IPS-20b (cell line): Measurements from ENCODE around the gene BCL2L1.

Experiments
- H3K27ac ChIP-seq: one replicate; pipeline ENCODE4 v1.5.1; 2013; ENCODE audit warnings: low read length
- H3K27me3 ChIP-seq: 2 replicates; pipeline ENCODE4 v1.6.1; 2013; ENCODE audit warnings: mild to moderate bottlenecking, low read length, inconsistent platforms; ENCODE audit not compliant: insufficient read depth
- H3K36me3 ChIP-seq: 2 replicates; pipeline ENCODE4 v1.6.1; 2013; ENCODE audit warnings: low read depth, mild to moderate bottlenecking, inconsistent platforms, low read length, moderate library complexity; ENCODE audit not compliant: insufficient read depth
- H3K4me1 ChIP-seq: 2 replicates; pipeline ENCODE4 v1.6.1; 2013; ENCODE audit warnings: mild to moderate bottlenecking, control low read depth, inconsistent platforms, low read length, moderate library complexity; ENCODE audit not compliant: insufficient read depth
- H3K4me3 ChIP-seq: 2 replicates; pipeline ENCODE4 v1.5.1; 2013; ENCODE audit warnings: mild to moderate bottlenecking, low read length, inconsistent platforms
- H3K9ac ChIP-seq: 2 replicates; pipeline ENCODE4 v1.6.1; 2013; ENCODE audit warnings: low read depth, mild to moderate bottlenecking, inconsistent platforms, low read length, moderate library complexity
- H3K9me3 ChIP-seq: 2 replicates; pipeline ENCODE4 v1.6.1; 2013; ENCODE audit warnings: mild to moderate bottlenecking, low read depth, low read length, inconsistent platforms; ENCODE audit not compliant: insufficient read depth

The BCL2L1 gene

DNA sequence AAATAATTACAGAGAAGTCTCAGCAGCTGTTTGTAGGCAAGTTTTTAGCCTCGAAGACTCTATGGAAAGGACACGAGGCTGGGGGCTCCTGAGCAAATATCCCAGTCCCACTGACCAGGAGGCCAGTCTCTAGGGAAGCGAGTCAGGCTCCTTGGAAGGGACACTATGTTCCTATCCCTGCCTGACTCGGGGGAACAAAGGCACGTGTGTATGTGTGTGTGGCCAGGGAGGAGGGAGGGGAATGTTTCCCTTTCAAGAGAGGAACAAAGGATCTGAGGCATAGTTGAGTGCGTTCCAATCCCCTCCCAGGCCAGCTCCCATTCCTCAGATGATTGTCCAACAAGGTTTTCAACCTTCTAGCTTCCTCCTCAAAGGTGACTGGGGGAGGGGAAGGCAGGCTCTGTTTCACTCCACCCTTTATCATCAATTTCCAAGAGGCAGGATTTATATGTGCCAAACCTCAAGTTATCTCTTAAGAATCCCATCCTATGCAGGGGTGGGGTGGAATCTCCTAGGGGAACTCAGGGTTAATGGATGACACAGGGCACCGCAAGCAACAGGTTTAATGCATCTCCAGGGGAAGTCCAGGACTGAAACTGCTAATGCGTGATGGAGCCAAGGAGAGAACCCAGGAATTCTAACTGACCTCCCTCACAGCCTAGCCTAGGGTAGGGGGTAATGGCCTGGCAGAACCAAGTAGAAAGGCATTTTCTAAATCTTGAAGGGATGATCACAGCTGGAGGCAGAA, 9.9 kb downstream of the BCL2L1 start:
- H3K4me1 ChIP-seq, result peaks cover 58% of the 10 kb centered on the region
- H3K9ac ChIP-seq, result peak overlapping the region; percentile 40; the same call in 1 of the 2 replicates
- H3K9me3 ChIP-seq, result no peaks in the 10 kb centered on the region
- peaks cover 68% of the 10 kb centered on the region for H3K36me3 ChIP-seq
- no peaks in the 10 kb centered on the region for H3K27me3 ChIP-seq
- peak overlapping the region; percentile 68 for H3K27ac ChIP-seq
- peak overlapping the region; percentile 50 for H3K4me3 ChIP-seq

DNA sequence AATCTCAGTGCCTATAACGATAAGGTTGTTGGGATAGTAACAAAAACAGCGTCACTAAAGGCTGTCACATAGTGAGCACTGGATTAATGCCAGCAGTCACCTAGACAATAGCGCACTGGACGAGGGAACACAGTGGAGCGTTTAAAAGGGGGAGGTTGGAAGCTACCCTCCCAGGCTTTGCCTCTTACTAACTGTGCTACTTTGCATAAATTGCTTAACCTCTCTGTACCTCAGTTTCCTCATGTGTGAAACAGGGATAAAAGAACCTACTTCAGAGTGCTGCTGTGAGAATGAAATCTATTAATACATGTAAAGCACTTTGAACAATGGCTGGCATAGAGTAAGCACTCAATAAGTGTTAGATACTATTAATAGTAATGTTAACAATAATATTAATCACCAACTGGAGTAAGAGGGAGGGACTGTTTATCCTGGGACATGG, 10.5 kb downstream of the BCL2L1 start:
- Histone ChIP-seq H3K9me3 (no peaks in the 10 kb centered on the region), H3K4me3 (no peak overlapping the region), H3K27me3 (no peaks in the 10 kb centered on the region), H3K4me1 (peaks cover 54% of the 10 kb centered on the region), H3K36me3 (peaks cover 66% of the 10 kb centered on the region), H3K27ac (no peak overlapping the region), H3K9ac (peak overlapping the region; percentile 40; the same call in 1 of the 2 replicates)

DNA sequence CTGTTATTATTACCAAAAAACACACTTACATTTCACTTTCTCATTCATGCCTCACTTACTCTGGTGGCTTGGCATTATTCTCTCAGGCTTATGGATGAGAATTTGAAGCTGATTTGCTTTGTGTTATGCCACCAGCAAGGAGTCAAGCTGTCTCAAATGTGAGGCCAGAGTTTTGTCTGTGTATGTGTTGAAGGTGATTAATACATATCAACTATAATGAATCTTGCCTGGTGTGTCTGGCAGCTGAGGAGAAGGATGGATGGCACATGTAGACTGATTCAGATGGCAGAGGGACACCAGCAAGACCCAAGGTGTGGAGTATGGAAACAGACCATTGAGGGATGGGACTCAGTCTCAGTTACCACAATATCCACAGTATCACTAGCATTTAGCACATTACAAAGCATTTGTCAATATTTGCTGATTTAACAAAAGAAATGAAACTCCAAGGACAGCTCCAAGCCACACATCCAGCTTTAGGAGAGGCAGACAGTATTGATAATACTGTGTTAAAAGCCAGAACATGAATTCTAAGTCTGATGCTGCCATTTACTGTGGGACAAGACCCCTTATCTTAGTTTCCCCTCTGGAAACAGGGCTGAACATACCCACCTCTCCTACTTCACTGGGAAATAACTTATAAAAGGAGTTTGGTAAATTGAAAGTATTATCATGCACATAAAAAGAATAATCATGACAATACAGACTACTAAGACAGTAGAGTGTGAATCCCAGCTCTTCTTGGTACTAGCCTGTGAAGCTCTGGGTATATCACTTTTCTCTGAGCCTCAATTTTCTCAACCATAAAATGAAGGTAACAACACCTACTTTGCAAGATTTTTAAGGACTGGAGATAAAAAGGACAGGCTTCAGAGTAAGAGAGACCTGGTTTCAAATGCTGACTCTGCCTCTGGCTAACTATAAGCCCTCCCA, 11.2 kb downstream of the BCL2L1 start:
- Histone ChIP-seq H3K9ac (peak overlapping the region; percentile 40; the same call in 1 of the 2 replicates), H3K27ac (no peak overlapping the region), H3K4me3 (no peak overlapping the region)

GRCh38 chr20:31710423-31711108, 12.1 kb downstream of the BCL2L1 start:
- H3K4me3 ChIP-seq, result no peak overlapping the region
- peaks cover 63% of the 10 kb centered on the region for H3K36me3 ChIP-seq
- H3K27ac ChIP-seq, result no peak overlapping the region
- H3K4me1 ChIP-seq, result peaks cover 45% of the 10 kb centered on the region
- no peaks in the 10 kb centered on the region for H3K27me3 ChIP-seq
- H3K9ac ChIP-seq, result no peak overlapping the region
- no peaks in the 10 kb centered on the region for H3K9me3 ChIP-seq

More for the DNA sequence above, 11.2 kb downstream of the BCL2L1 start:
- Histone ChIP-seq H3K9me3 (no peaks in the 10 kb centered on the region), H3K4me1 (peaks cover 47% of the 10 kb centered on the region), H3K27me3 (no peaks in the 10 kb centered on the region), H3K36me3 (peaks cover 67% of the 10 kb centered on the region)

GRCh38 chr20:31709939-31710338, 12.7 kb downstream of the BCL2L1 start:
- H3K36me3 ChIP-seq, result peaks cover 63% of the 10 kb centered on the region
- no peak overlapping the region for H3K27ac ChIP-seq
- H3K4me3 ChIP-seq, result no peak overlapping the region
- H3K4me1 ChIP-seq, result peaks cover 45% of the 10 kb centered on the region
- H3K9me3 ChIP-seq, result no peaks in the 10 kb centered on the region
- H3K9ac ChIP-seq, result no peak overlapping the region
- H3K27me3 ChIP-seq, result no peaks in the 10 kb centered on the region

- H3K36me3 ChIP-seq, result peaks cover 61% of the 10 kb centered on the region
- no peak overlapping the region for H3K9ac ChIP-seq
- peaks cover 41% of the 10 kb centered on the region for H3K4me1 ChIP-seq
- no peak overlapping the region for H3K27ac ChIP-seq
- H3K9me3 ChIP-seq, result no peaks in the 10 kb centered on the region
- H3K27me3 ChIP-seq, result no peaks in the 10 kb centered on the region
- no peak overlapping the region for H3K4me3 ChIP-seq
These were observed 13.7 kb downstream of the BCL2L1 start for GRCh38 chr20:31708736-31709534.

DNA sequence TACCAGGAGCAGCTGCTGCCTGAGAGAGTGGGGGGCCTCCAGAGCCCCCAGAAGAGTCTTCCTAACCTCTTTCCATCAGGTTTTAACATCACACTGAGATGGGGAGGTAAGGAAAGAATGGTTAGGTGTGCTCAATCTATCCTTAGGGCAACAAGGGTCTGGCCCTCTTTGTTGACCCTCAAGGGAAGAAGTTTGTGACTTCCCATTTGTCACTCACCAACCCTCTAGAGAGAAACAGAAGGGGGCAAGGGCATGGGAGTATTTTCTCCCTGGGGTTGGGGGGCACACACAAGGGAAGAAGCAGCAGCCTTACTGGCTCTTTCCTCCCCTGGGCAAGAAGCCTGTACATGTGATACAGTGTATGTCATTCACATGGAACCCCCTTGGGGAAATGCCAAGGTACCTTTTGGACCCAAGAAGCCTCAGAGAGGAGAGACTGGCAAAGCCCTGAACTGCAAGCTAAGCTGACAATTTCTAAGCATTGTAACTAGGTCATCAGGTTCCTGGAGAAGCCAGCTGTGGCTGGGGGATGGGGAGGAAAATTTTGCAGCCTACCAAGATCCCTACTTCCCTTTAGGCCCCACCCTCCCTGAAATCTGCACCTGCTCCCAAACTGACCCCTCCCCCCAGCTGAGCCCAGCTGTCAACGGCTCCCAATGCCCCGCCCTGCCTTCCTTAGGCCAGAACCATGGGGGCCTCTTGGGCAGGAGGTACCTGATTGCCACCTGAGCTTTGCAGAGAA, 14.5 kb downstream of the BCL2L1 start:
- Histone ChIP-seq H3K4me1 (peaks cover 33% of the 10 kb centered on the region), H3K36me3 (peaks cover 54% of the 10 kb centered on the region), H3K27ac (no peak overlapping the region), H3K9me3 (no peaks in the 10 kb centered on the region), H3K9ac (no peak overlapping the region), H3K27me3 (no peaks in the 10 kb centered on the region), H3K4me3 (no peak overlapping the region)

DNA sequence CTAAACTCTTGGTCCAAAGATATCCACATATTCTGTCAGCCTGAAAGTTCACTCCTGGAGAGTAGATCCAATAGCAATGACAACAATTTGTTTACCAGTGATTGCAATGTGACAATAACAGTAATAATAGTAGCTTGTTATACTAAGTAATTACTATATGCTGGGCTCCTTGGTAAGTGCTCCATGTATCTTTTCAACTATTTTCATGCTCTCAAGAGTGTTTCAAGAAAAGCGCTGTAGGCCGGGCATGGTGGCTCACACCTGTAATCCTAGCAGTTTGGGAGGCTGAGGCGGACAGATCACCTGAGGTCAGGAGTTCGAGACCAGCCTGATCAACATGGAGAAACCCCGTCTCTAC, 15.4 kb downstream of the BCL2L1 start:
- H3K9me3 ChIP-seq, result no peaks in the 10 kb centered on the region
- H3K9ac ChIP-seq, result no peak overlapping the region
- H3K27me3 ChIP-seq, result no peaks in the 10 kb centered on the region
- H3K4me3 ChIP-seq, result no peak overlapping the region
- peaks cover 24% of the 10 kb centered on the region for H3K4me1 ChIP-seq
- H3K27ac ChIP-seq, result no peak overlapping the region
- H3K36me3 ChIP-seq, result peaks cover 51% of the 10 kb centered on the region

- Histone ChIP-seq H3K4me3 (no peak overlapping the region), H3K27ac (no peak overlapping the region), H3K9me3 (no peaks in the 10 kb centered on the region), H3K4me1 (peaks cover 19% of the 10 kb centered on the region), H3K36me3 (peaks cover 49% of the 10 kb centered on the region), H3K9ac (no peak overlapping the region), H3K27me3 (no peaks in the 10 kb centered on the region)
These were observed 15.9 kb downstream of the BCL2L1 start for GRCh38 chr20:31706607-31707257.
